ENCODE measurements around the gene PPP4R2. TPM values are rescaled to one million over a fixed set of nuclear protein-coding genes. Genes with fewer than 3 reads are reported as not detected.
A peak's percentile ranks its signal among the peaks of the same experiment; 100 is the strongest.

PPP4R2 gene
- total RNA-seq, 4 donors from 2014 or later = 46.5 to 56.6 (median 52.7) TPM

DNA sequence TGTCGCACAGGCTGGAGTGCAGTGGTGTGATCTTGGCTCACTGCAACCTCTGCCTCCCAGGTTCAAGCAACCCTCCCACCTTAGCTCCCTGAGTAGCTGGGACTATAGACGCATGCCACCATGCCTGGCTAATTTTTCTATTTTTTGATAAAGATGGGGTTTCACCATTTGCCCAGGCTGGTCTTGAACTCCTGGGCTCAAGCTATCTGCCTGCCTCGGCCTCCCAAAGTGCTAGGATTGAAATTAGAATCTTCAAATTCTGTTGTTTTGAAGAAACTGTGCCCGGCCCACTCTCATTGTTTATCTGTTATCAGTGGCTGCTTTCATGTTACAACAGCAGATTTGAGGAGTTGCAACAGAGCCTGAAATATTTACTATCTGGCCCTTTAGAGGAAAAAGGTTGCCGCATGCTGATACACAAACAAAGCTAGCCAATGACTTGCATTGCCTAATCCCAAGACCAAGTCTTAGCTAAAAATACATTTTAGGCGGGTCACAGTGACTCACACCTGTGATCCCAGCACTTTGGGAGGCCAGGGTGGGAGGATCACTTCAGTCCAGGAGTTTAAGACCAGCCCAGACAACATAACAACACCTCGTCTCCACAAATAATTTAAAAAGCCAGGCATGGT, 43.2 kb upstream of the PPP4R2 start:
- TF ChIP-seq CTCF (IDR thresholded peaks at IDR 0.05) = no peak
- no peak for DNase-seq (ENCODE audit: low spot score)
- peak; percentile 81 for ATAC-seq (ENCODE audit: low FRiP score)

- no peak for DNase-seq (ENCODE audit: low spot score)
- peak; percentile 55 for ATAC-seq (ENCODE audit: low FRiP score)
- no peak for TF ChIP-seq CTCF (IDR thresholded peaks at IDR 0.05)
These were observed 39.3 kb upstream of the PPP4R2 start for GRCh38 chr3:72957297-72957696.

DNA sequence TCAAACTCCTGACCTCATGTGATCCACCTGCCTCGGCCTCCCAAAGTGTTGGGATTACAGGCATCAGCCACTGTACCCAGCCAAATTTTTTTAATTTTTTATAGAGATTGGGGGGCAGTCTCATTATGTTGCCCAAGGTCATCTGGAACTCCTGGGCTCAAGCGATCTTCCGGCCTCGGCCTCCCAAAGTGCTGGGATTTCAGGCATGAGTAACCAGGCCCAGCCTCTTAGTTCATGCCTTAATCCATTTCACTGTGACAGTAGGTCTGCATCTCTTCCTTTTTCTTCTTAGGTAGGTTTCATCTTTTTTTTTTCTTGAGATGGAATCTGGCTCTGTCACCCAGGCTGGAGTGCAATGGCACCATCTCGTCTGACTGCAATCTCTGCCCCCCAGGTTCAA, 37.3 kb upstream of the PPP4R2 start:
- TF ChIP-seq CTCF (IDR thresholded peaks at IDR 0.05) = no peak
- DNase-seq (ENCODE audit: low spot score) (no peak), ATAC-seq (ENCODE audit: low FRiP score) (no peak)

DNA sequence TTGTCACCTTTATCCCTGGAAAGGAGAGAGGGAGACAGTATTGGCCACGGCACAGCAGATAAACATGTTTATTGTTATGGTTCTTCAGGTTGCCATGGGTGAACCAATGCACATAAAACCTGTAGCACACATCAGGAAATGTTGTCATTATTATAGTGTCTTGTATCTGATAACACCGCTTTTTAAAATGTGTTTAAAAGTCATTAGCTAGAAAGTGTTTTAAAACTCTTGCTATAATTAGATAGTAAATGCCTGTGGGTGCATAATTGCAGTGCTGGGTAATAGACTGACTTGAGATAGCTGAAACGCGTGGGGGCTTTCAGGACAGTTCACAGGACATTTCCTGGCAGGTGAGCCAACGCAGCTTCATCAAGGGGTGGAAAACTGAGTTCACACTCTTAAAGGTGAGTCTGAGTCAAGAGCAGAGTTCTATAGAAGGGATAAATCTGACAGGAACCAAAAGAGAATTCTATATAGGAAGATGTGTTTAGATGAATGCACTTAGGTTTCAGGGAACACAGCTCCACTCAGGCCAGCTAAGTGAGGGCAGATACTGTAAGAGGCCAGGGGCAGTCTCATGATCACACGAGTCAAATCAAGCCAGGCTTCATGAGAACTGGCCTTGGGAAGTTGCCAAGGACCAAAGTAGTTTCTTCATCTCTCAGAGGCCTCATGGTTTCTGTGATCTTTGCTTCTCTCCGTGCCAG, 35.6 kb upstream of the PPP4R2 start:
- DNase-seq (ENCODE audit: low spot score) (peak; percentile 28), ATAC-seq (ENCODE audit: low FRiP score) (peak; percentile 58)
- no peak for TF ChIP-seq CTCF (IDR thresholded peaks at IDR 0.05)

DNA sequence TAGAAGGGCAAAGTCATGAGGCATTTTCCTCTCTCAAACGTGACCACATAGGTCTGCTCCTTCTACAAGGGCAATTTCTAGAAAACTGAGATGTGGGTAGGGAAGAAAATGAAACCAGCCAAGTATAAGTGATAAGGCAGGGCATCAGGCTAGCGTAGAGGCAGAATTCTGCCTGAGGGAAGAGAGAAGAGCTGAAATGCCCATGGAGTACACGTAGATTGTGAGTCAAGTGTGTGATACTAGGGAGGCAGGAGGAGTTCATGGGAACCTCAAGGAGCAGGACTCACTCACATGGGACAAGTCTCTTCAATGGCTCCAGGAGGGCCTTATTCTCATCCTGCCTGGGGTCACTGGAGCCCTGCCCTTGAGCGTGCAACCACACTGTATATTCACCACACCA, 34.9 kb upstream of the PPP4R2 start:
- DNase-seq (ENCODE audit: low spot score) (no peak), ATAC-seq (ENCODE audit: low FRiP score) (peak; percentile 26)
- no peak for TF ChIP-seq CTCF (IDR thresholded peaks at IDR 0.05)

DNA sequence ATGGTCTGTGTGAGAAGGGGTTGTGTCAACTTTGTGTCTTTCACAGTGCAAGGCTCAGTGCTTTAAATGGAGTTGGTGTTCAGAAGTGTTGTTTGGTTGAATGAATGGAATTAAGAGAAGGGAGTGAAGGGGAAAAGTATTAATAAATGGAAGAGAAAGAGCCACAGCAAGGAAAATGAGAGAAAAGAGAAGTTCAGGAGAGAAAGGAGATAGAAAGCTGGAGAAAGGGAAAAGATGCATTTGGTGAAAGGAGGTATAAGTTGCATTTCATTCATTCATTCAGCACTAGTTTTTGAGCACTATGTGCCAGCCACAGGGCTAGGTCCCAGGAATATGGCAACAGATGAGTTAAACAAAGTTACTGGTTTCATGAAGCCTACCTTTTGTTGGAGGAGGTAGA, 34.3 kb upstream of the PPP4R2 start:
- TF ChIP-seq CTCF (IDR thresholded peaks at IDR 0.05) = no peak
- DNase-seq (ENCODE audit: low spot score) (no peak), ATAC-seq (ENCODE audit: low FRiP score) (no peak)

DNA sequence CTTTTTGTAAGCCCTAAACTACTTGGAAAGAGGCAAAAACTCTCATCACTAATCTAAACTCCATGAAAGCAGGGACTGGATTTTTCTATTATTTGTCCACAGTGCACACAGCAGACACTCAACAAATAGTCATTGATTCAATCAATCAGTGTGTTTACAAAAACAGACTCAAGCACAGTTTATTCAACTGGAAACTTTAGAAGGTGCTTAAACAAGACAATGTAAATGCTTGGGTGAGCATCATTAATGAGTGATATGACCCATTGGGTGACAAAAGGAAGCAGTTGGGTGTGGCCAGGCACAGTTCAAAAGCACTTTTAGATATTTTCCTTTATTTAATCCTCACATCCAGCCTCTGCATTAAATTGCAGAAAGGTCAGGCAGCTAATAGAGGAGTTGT, 32.0 kb upstream of the PPP4R2 start:
- ATAC-seq (ENCODE audit: low FRiP score) (no peak), DNase-seq (ENCODE audit: low spot score) (no peak)
- no peak for TF ChIP-seq CTCF (IDR thresholded peaks at IDR 0.05)

Measured in omental fat pad (tissue), 4 donors.